Measurements from ENCODE around the gene RAB33A.

The RAB33A gene

DNA sequence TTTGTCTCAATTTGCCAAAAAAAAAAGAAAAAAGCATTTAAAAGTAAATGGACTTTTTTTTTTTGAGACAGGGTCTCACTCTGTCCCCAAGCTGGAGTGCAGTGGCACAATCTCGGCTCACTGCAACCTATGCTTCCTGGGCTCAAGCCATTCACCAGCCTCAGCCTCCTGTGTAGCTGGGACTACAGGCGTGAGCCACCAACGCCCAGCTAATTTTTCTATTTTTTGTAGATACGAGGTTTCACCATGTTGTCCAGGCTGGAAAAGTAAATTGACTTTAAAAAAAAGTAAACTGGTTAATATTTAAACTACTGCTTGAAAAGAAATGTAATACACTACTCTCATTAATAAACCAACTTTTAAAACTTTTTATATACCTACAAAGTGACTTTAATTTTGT is 12.0 kb upstream of the RAB33A start:
- Histone ChIP-seq H3K18ac (ENCODE audit: low read length) (no peak overlapping the region), H3K27ac (ENCODE audit: low read depth, low read length) (no peak overlapping the region), H3K79me1 (ENCODE audit: low read length) (no peaks in the 10 kb centered on the region)

DNA sequence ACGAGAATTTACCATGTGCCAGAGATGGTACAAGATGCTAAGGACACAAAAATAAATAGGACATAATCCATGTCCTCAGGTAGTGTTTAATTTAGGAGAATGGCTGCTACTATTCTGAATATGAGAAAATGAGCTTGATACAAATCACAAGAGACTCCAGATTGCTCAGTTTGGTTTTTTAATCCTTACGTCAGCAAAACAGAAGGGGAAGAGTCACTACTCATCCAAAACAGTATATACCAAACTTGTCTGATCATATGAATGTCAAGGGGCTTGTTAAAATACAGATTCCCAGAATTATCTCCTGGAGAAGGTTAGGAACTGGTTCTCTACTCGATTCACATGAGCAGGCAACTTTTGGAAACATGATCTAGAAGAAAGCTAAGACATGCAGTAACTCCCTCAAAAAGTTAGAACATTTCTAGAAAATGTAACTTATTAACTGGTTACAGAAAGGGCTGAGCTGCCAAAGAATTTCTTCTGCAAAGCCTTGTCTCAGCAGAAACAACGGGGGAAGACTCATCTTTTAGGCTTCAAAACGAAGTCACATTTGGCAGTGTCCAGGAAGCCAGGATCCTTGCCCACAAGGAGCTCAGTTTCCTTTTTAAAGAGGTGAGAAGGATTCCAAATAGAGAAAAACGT is 9.5 kb upstream of the RAB33A start:
- Histone ChIP-seq H2AK5ac (ENCODE audit: low read length) (no peak overlapping the region), H2AFZ (ENCODE audit: insufficient read depth, low read length, poor library complexity) (no peak overlapping the region), H3K27me3 (ENCODE audit: insufficient read depth, low read length) (no peaks in the 10 kb centered on the region), H2BK5ac (ENCODE audit: low read depth, low read length, poor library complexity) (no peak overlapping the region), H2BK12ac (ENCODE audit: low read length) (no peak overlapping the region), H3K18ac (ENCODE audit: low read length) (no peak overlapping the region), H3K14ac (ENCODE audit: low read length) (no peak overlapping the region), H3K9ac (ENCODE audit: low read length) (no peak overlapping the region), H3K9me3 (ENCODE audit: insufficient read depth, low read depth, low read length) (no peaks in the 10 kb centered on the region), H3K79me2 (ENCODE audit: control insufficient read depth, insufficient read depth, low read length, poor library complexity) (peaks cover 2% of the 10 kb centered on the region), H3K27ac (ENCODE audit: low read depth, low read length) (no peak overlapping the region), H4K91ac (ENCODE audit: low read depth, low read length) (no peak overlapping the region), H3K4me3 (ENCODE audit: low read depth, low read length) (no peak overlapping the region), H4K8ac (ENCODE audit: low read depth, low read length) (no peak overlapping the region), H3K23ac (ENCODE audit: low read length) (no peak overlapping the region), H3K4me1 (ENCODE audit: control insufficient read depth in 1 of 2, insufficient read depth in 2 of 2, low read length in 2 of 2) (no peaks in the 10 kb centered on the region), H2BK120ac (ENCODE audit: insufficient read depth, low read length, poor library complexity) (no peak overlapping the region), H3K4ac (ENCODE audit: low read depth, low read length) (no peak overlapping the region), H3K4me2 (ENCODE audit: low read length) (no peak overlapping the region), H4K12ac (ENCODE audit: low read depth, low read length) (no peak overlapping the region), H3K36me3 (ENCODE audit: control insufficient read depth in 1 of 2, insufficient read depth in 2 of 2, low read length in 2 of 2) (no peaks in the 10 kb centered on the region), H3K79me1 (ENCODE audit: low read length) (peaks cover 5% of the 10 kb centered on the region)
- WGBS (ENCODE audit: extremely low coverage, insufficient coverage, insufficient read length), result no CpG with 5 or more reads among the region's 6 CpGs
- no peak for DNase-seq

More for the DNA sequence above, 12.0 kb upstream of the RAB33A start:
- no peaks in the 10 kb centered on the region for H3K36me3 ChIP-seq (ENCODE audit: control insufficient read depth in 1 of 2, insufficient read depth in 2 of 2, low read length in 2 of 2)
- H4K91ac ChIP-seq (ENCODE audit: low read depth, low read length), result no peak overlapping the region
- H3K79me2 ChIP-seq (ENCODE audit: control insufficient read depth, insufficient read depth, low read length, poor library complexity), result no peaks in the 10 kb centered on the region
- no peak overlapping the region for H3K4me3 ChIP-seq (ENCODE audit: low read depth, low read length)
- no peak overlapping the region for H3K23ac ChIP-seq (ENCODE audit: low read length)
- H3K4ac ChIP-seq (ENCODE audit: low read depth, low read length), result no peak overlapping the region
- H2AK5ac ChIP-seq (ENCODE audit: low read length), result no peak overlapping the region
- no peak overlapping the region for H4K8ac ChIP-seq (ENCODE audit: low read depth, low read length)
- no peaks in the 10 kb centered on the region for H3K9me3 ChIP-seq (ENCODE audit: insufficient read depth, low read depth, low read length)
- no peak overlapping the region for H3K9ac ChIP-seq (ENCODE audit: low read length)
- no peak overlapping the region for H2BK5ac ChIP-seq (ENCODE audit: low read depth, low read length, poor library complexity)
- H2BK120ac ChIP-seq (ENCODE audit: insufficient read depth, low read length, poor library complexity), result no peak overlapping the region
- no peak overlapping the region for H4K12ac ChIP-seq (ENCODE audit: low read depth, low read length)
- H3K4me1 ChIP-seq (ENCODE audit: control insufficient read depth in 1 of 2, insufficient read depth in 2 of 2, low read length in 2 of 2), result no peaks in the 10 kb centered on the region
- no peak overlapping the region for H2BK12ac ChIP-seq (ENCODE audit: low read length)
- no peak overlapping the region for H2AFZ ChIP-seq (ENCODE audit: insufficient read depth, low read length, poor library complexity)
- H3K14ac ChIP-seq (ENCODE audit: low read length), result no peak overlapping the region
- H3K27me3 ChIP-seq (ENCODE audit: insufficient read depth, low read length), result no peaks in the 10 kb centered on the region
- WGBS (ENCODE audit: extremely low coverage, insufficient coverage, insufficient read length), result no CpG with 5 or more reads among the region's 4 CpGs
- no peak overlapping the region for H3K4me2 ChIP-seq (ENCODE audit: low read length)
- DNase-seq, result no peak

DNA sequence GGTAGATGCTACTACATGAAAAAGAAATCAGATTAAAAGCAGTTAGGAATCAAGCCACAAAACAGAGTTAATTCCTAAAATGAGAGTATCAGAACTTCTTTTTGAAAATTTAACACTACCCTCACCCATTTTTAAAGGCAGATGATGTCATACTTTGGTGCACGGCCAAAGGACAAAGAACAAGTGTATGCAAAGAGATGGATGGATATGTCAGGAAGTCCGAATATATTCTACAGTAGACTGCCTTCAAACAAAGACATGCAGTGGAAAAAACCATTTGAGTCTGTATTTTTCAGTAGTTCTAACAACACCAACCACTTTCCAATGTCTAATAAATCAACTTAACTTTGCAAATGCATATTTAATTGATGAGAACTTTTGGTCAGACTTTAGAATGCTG is 8.4 kb upstream of the RAB33A start:
- WGBS (ENCODE audit: extremely low coverage, insufficient coverage, insufficient read length), result no CpG with 5 or more reads among the region's 2 CpGs
- H3K27me3 ChIP-seq (ENCODE audit: insufficient read depth, low read length), result no peaks in the 10 kb centered on the region
- H3K79me1 ChIP-seq (ENCODE audit: low read length), result peaks cover 5% of the 10 kb centered on the region
- no peak overlapping the region for H3K23ac ChIP-seq (ENCODE audit: low read length)
- H3K79me2 ChIP-seq (ENCODE audit: control insufficient read depth, insufficient read depth, low read length, poor library complexity), result peaks cover 2% of the 10 kb centered on the region
- H3K14ac ChIP-seq (ENCODE audit: low read length), result no peak overlapping the region
- H3K36me3 ChIP-seq (ENCODE audit: control insufficient read depth in 1 of 2, insufficient read depth in 2 of 2, low read length in 2 of 2), result no peaks in the 10 kb centered on the region
- H4K91ac ChIP-seq (ENCODE audit: low read depth, low read length), result no peak overlapping the region
- H2BK120ac ChIP-seq (ENCODE audit: insufficient read depth, low read length, poor library complexity), result no peak overlapping the region
- H2AFZ ChIP-seq (ENCODE audit: insufficient read depth, low read length, poor library complexity), result no peak overlapping the region
- no peak overlapping the region for H2AK5ac ChIP-seq (ENCODE audit: low read length)
- H2BK12ac ChIP-seq (ENCODE audit: low read length), result no peak overlapping the region
- H4K8ac ChIP-seq (ENCODE audit: low read depth, low read length), result no peak overlapping the region
- H3K4ac ChIP-seq (ENCODE audit: low read depth, low read length), result no peak overlapping the region
- H3K4me3 ChIP-seq (ENCODE audit: low read depth, low read length), result no peak overlapping the region
- H3K9me3 ChIP-seq (ENCODE audit: insufficient read depth, low read depth, low read length), result no peaks in the 10 kb centered on the region
- H3K4me1 ChIP-seq (ENCODE audit: control insufficient read depth in 1 of 2, insufficient read depth in 2 of 2, low read length in 2 of 2), result no peaks in the 10 kb centered on the region
- no peak overlapping the region for H3K9ac ChIP-seq (ENCODE audit: low read length)
- H2BK5ac ChIP-seq (ENCODE audit: low read depth, low read length, poor library complexity), result no peak overlapping the region
- H3K27ac ChIP-seq (ENCODE audit: low read depth, low read length), result no peak overlapping the region
- no peak overlapping the region for H3K18ac ChIP-seq (ENCODE audit: low read length)
- no peak overlapping the region for H4K12ac ChIP-seq (ENCODE audit: low read depth, low read length)
- no peak overlapping the region for H3K4me2 ChIP-seq (ENCODE audit: low read length)
- DNase-seq, result no peak

DNA sequence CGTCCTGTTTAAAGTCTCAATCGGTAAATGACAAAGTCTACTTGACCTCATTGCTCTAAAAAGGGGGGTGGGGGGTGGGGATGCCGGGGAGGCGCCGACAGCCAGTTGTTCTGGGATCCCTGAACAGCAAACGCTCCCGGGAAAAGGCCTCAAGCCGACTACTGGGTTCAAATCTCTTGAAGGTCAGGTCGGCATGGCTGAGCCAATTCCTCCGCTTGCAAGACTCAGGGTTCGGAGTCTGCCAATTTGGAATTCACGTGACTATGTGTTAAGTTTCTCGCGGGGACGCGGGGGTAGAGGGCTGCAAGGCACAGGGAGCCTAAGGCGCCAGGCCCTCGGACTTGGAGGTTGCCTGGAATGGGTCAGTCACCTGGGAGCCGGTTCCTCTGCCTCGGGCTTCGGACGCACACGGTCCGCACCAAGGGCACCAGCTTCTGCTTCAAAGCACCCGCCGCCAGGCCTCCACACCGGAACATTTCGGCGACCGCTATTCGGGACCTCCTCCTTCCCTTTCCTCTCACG is 6.5 kb upstream of the RAB33A start:
- Histone ChIP-seq H3K4me3 (ENCODE audit: low read depth, low read length) (peak overlapping the region; percentile 82), H2BK5ac (ENCODE audit: low read depth, low read length, poor library complexity) (peak overlapping the region; percentile 9), H2BK120ac (ENCODE audit: insufficient read depth, low read length, poor library complexity) (peak overlapping the region; percentile 73), H3K27me3 (ENCODE audit: insufficient read depth, low read length) (no peaks in the 10 kb centered on the region), H3K9me3 (ENCODE audit: insufficient read depth, low read depth, low read length) (no peaks in the 10 kb centered on the region), H3K4ac (ENCODE audit: low read depth, low read length) (no peak overlapping the region), H3K36me3 (ENCODE audit: control insufficient read depth in 1 of 2, insufficient read depth in 2 of 2, low read length in 2 of 2) (no peaks in the 10 kb centered on the region), H3K23ac (ENCODE audit: low read length) (no peak overlapping the region), H4K8ac (ENCODE audit: low read depth, low read length) (peak overlapping the region; percentile 61), H2AK5ac (ENCODE audit: low read length) (no peak overlapping the region), H3K14ac (ENCODE audit: low read length) (peak overlapping the region; percentile 80), H3K4me2 (ENCODE audit: low read length) (peak overlapping the region; percentile 68), H2AFZ (ENCODE audit: insufficient read depth, low read length, poor library complexity) (peak overlapping the region; percentile 92), H4K91ac (ENCODE audit: low read depth, low read length) (peak overlapping the region; percentile 88), H2BK12ac (ENCODE audit: low read length) (no peak overlapping the region), H4K12ac (ENCODE audit: low read depth, low read length) (peak overlapping the region; percentile 67), H3K4me1 (ENCODE audit: control insufficient read depth in 1 of 2, insufficient read depth in 2 of 2, low read length in 2 of 2) (no peaks in the 10 kb centered on the region), H3K79me2 (ENCODE audit: control insufficient read depth, insufficient read depth, low read length, poor library complexity) (peaks cover 2% of the 10 kb centered on the region), H3K18ac (ENCODE audit: low read length) (peak overlapping the region; percentile 29), H3K9ac (ENCODE audit: low read length) (peak overlapping the region; percentile 86), H3K27ac (ENCODE audit: low read depth, low read length) (peak overlapping the region; percentile 82), H3K79me1 (ENCODE audit: low read length) (peaks cover 5% of the 10 kb centered on the region)
- WGBS (ENCODE audit: extremely low coverage, insufficient coverage, insufficient read length), result no CpG with 5 or more reads among the region's 32 CpGs
- DNase-seq, result peak in 1 of 2 donors; percentile 53

Measured in trophoblast cell (in vitro differentiated cells and primary cell).